K562 (cell line): Measurements from ENCODE around the gene METAP1D. TPM values are rescaled to one million over a fixed set of nuclear protein-coding genes. Genes with fewer than 3 reads are reported as not detected.
A peak's percentile ranks its signal among the peaks of the same experiment; 100 is the strongest.

ENCODE experiments used
- ATF3 ChIP-seq, 2 experiments: fragments of 450-650 bp in 1 of 2; sonication (generic) in 1 of 2; formaldehyde crosslinking in 1 of 2; IDR thresholded peaks in 1 of 2; conservative IDR thresholded peaks in 1 of 2; 2 replicates each; pipeline versions ENCODE4 v1.6.1 to v1.8.1; 2016 to 2023; ENCODE audit warnings: mild to moderate bottlenecking in 2 of 2, moderate library complexity in 2 of 2, inconsistent platforms in 1 of 2, missing genetic modification reagents in 1 of 2
- CAMTA2 ChIP-seq: fragments of 250-450 bp; sonication (Bioruptor Pico); conservative IDR thresholded peaks from 2 replicates; pipeline ENCODE4 v1.5.1; 2022
- EHMT2 ChIP-seq: fragments of 450-650 bp; IDR thresholded peaks from 2 replicates; pipeline ENCODE4 v1.6.1; 2018; ENCODE audit warnings: antibody characterized with exemption
- ELF2 ChIP-seq: fragments of 250-450 bp; sonication (Bioruptor Pico); IDR thresholded peaks from 2 replicates; pipeline ENCODE4 v1.5.0; 2021; ENCODE audit warnings: mild to moderate bottlenecking
- FOSL1 ChIP-seq: fragments of 200-800 bp; sonication (Bioruptor generic); conservative IDR thresholded peaks from 2 replicates; pipeline ENCODE4 v1.6.1; 2016; ENCODE audit warnings: missing genetic modification characterization, missing compliant biosample characterization
- GABPB1 ChIP-seq: sonication (generic); formaldehyde crosslinking; IDR thresholded peaks from 2 replicates; pipeline ENCODE4 v1.8.0; 2022; ENCODE audit warnings: mild to moderate bottlenecking, missing genetic modification reagents
- JUN ChIP-seq, 2 experiments: sonication (generic) in 1 of 2; formaldehyde crosslinking in 1 of 2; IDR thresholded peaks; 2 replicates each; pipeline versions ENCODE4 v1.6.1 to v1.8.0; 2012 to 2022; ENCODE audit warnings: borderline replicate concordance in 2 of 2, mild to moderate bottlenecking in 2 of 2, improper control_type of control experiment in 1 of 2, low read depth in 1 of 2, low read length in 1 of 2, missing genetic modification reagents in 1 of 2
- MTA3 ChIP-seq: fragments of 450-650 bp; formaldehyde crosslinking; IDR thresholded peaks from 2 replicates; pipeline ENCODE4 v1.6.1; 2017; ENCODE audit warnings: mild to moderate bottlenecking, borderline replicate concordance
- NRF1 ChIP-seq, 2 experiments: fragments of 450-650 bp; IDR thresholded peaks in 1 of 2; conservative IDR thresholded peaks in 1 of 2; 2 replicates each; pipeline ENCODE4 v1.6.1; 2014; ENCODE audit warnings: mild to moderate bottlenecking in 2 of 2
- PHF20 ChIP-seq: fragments of 450-650 bp; IDR thresholded peaks from 2 replicates; pipeline ENCODE4 v1.6.1; 2018; ENCODE audit not compliant: partially characterized antibody
- RBM15 ChIP-seq: fragments of 200-400 bp; formaldehyde crosslinking; IDR thresholded peaks from 2 replicates; pipeline ENCODE4 v1.6.1; 2018; ENCODE audit warnings: mild to moderate bottlenecking, low read length, moderate library complexity; ENCODE audit not compliant: insufficient read depth
- STAT6 ChIP-seq: sonication (generic); formaldehyde crosslinking; IDR thresholded peaks from 2 replicates; pipeline ENCODE4 v1.8.1; 2023; ENCODE audit warnings: mild to moderate bottlenecking, missing genetic modification reagents
- XRCC5 ChIP-seq: fragments of 200-400 bp; formaldehyde crosslinking; IDR thresholded peaks from 2 replicates; pipeline ENCODE4 v1.6.1; 2017; ENCODE audit warnings: low read depth, mild to moderate bottlenecking, low read length
- ZNF134 ChIP-seq: fragments of 250-450 bp; sonication (Bioruptor Pico); conservative IDR thresholded peaks from 2 replicates; pipeline ENCODE4 v1.4.0; 2020
- ZNF586 ChIP-seq: fragments of 450-650 bp; formaldehyde crosslinking; conservative IDR thresholded peaks from 2 replicates; pipeline ENCODE4 v1.4.0; 2020; ENCODE audit warnings: mild to moderate bottlenecking, moderate library complexity
- ZNF589 ChIP-seq: fragments of 200-800 bp; sonication (Bioruptor generic); IDR thresholded peaks from 2 replicates; pipeline ENCODE4 v1.6.1; 2016; ENCODE audit warnings: low read depth, missing genetic modification characterization, missing compliant biosample characterization
- ZNF830 ChIP-seq: fragments of 250-450 bp; sonication (Bioruptor Pico); IDR thresholded peaks from 2 replicates; pipeline ENCODE4 v1.5.0; 2021; ENCODE audit warnings: mild to moderate bottlenecking
- ZSCAN32 ChIP-seq: fragments of 450-650 bp; formaldehyde crosslinking; IDR thresholded peaks from 2 replicates; pipeline ENCODE4 v1.4.0; 2020; ENCODE audit warnings: mild to moderate bottlenecking, moderate library complexity
- polyA plus RNA-seq, 8 experiments: library from polyadenylated mRNA; depleted of rRNA in 4 of 8; stranded (reverse) in 5 of 8; unstranded in 3 of 8; fragments of >200 nt; fragmentation: Nextera tagmentation in 2 of 8; fragmentation: Illumina TruSeq in 1 of 8; extraction: Ambion mirVana in 2 of 8; extraction: Trizol in 1 of 8; gene quantifications; 2 replicates each; pipeline versions ENCODE4 v1.2.1 to v1.2.3, GENCODE V29; 2011 to 2014; ENCODE audit warnings: inconsistent platforms in 1 of 8, missing spikeins in 1 of 8
- total RNA-seq, 7 experiments: library from RNA; depleted of rRNA in 6 of 7; stranded (reverse); fragments of >200 nt in 6 of 7; fragmentation: Illumina TruSeq in 2 of 7; extraction: Trizol in 2 of 7; gene quantifications; 2 replicates each; pipeline versions ENCODE4 v1.2.1 to v1.2.3, GENCODE V29; 2011 to 2021; ENCODE audit warnings: low replicate concordance in 1 of 7
- TF ChIP-seq, protein P1 (sequence below): sonication (generic); formaldehyde crosslinking; IDR thresholded peaks from 2 replicates; pipeline ENCODE4 v1.8.1; 2023; ENCODE audit warnings: mild to moderate bottlenecking, missing genetic modification reagents

METAP1D gene
- total and polyA plus RNA-seq, 9 of the 15 experiments (the other 6 are each of a cell fraction or from before 2014, with no cell fraction given) = 8.0 to 23.4 (median 15.7) TPM

DNA sequence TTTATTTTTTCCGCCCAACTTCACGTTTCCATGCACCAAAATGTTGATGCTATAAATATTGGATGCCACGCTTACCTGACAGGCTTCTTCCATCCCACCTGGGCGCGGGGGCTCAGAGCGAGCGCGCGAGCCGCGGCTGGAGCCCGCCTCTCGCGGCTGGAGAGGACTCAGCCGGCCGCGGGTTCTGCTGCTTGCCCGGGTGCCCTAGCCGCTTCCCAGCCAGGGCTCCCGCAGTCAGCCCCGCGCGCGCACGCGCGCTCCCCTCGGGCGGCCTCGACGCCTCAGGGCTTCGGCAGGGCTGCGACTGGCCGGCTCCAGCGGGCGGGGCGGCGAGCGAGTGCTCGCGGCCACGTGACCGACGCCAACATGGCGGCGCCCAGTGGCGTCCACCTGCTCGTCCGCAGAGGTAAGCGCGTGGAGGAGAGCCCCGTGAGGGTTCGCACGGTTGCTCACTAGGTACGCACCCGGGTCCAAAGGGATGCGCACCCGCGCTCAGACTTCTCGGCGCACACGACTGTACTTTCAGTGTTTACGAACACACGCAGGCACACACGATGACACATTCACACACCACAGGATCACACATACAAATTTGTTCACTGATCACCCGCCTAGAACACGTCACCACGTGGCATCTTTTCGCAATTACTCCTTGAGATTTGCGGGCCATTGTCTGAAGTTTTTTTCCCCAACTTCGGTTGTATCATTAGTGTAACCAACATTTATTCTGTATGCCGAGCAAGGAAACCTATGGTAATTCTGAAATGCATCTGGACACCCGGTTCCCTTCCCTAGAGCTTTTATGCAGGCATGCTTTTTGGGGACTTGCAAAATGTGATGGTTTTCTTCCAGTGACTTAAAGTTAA, at the start of gene METAP1D (continued):
- TF ChIP-seq XRCC5 (0 out of 2 replicates have a peak, but pooled peaks have one; percentile 64), FOSL1 (tag) (peak; percentile 79), ZNF830 (no peak), MTA3 (peak; percentile 94), ZNF586 (CRISPR knock-in tag) (no peak), CAMTA2 (0 out of 2 replicates have a peak, but pooled peaks have one; percentile 19), ATF3 (IDR thresholded peaks at IDR 0.05) (peak; percentile 82), ATF3 (CRISPR knock-in tag; conservative IDR thresholded peaks at IDR 0.05) (peak; percentile 26; the same call in 1 of the 2 replicates), ZSCAN32 (CRISPR knock-in tag) (no peak), JUN (IDR thresholded peaks at IDR 0.05; ENCODE audit: borderline replicate concordance, low read depth, low read length) (peak; percentile 91; the same call in 1 of the 2 replicates), JUN (CRISPR knock-in tag; IDR thresholded peaks at IDR 0.05; ENCODE audit: borderline replicate concordance) (no peak; the same call in 1 of the 2 replicates), RBM15 (no peak), EHMT2 (no peak), NRF1 (conservative IDR thresholded peaks at IDR 0.05 in 1 of 2, IDR thresholded peaks at IDR 0.05 in 1 of 2) (peak; percentile 94 to 95), GABPB1 (peak; percentile 80), ZNF589 (CRISPR knock-in tag) (no peak), STAT6 (CRISPR knock-in tag) (peak; percentile 91; the same call in 1 of the 2 replicates), PHF20 (peak; percentile 100), ELF2 (peak; percentile 53; the same call in 1 of the 2 replicates), ZNF134 (no peak)
- TF ChIP-seq, protein P1, sequence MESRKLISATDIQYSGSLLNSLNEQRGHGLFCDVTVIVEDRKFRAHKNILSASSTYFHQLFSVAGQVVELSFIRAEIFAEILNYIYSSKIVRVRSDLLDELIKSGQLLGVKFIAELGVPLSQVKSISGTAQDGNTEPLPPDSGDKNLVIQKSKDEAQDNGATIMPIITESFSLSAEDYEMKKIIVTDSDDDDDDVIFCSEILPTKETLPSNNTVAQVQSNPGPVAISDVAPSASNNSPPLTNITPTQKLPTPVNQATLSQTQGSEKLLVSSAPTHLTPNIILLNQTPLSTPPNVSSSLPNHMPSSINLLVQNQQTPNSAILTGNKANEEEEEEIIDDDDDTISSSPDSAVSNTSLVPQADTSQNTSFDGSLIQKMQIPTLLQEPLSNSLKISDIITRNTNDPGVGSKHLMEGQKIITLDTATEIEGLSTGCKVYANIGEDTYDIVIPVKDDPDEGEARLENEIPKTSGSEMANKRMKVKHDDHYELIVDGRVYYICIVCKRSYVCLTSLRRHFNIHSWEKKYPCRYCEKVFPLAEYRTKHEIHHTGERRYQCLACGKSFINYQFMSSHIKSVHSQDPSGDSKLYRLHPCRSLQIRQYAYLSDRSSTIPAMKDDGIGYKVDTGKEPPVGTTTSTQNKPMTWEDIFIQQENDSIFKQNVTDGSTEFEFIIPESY (CRISPR knock-in tag) = peak; percentile 91
